Erythroblast (primary cell): Measurements from ENCODE around the gene CHRM2.

ENCODE experiments used
- GATA1 ChIP-seq: IDR thresholded peaks from 2 replicates; pipeline ENCODE4 v1.6.1; 2011; ENCODE audit warnings: low read depth, mild to moderate bottlenecking, control low read depth, low read length, moderate library complexity
- POLR2A ChIP-seq: IDR thresholded peaks from 2 replicates; pipeline ENCODE4 v1.6.1; 2011; ENCODE audit warnings: mild to moderate bottlenecking, low read length

- TF ChIP-seq POLR2A (no peak), GATA1 (no peak)
Measured at GRCh38 chr7:137018468-137018867, 150.0 kb downstream of the CHRM2 start.
